NAMALWA (cell line): ENCODE data around the gene H6PD.

ENCODE experiments used
- DNase-seq: peaks from one replicate; pipeline ENCODE4 v3.0.0-alpha.2; 2015; ENCODE audit warnings: low spot score

Gene H6PD

DNA sequence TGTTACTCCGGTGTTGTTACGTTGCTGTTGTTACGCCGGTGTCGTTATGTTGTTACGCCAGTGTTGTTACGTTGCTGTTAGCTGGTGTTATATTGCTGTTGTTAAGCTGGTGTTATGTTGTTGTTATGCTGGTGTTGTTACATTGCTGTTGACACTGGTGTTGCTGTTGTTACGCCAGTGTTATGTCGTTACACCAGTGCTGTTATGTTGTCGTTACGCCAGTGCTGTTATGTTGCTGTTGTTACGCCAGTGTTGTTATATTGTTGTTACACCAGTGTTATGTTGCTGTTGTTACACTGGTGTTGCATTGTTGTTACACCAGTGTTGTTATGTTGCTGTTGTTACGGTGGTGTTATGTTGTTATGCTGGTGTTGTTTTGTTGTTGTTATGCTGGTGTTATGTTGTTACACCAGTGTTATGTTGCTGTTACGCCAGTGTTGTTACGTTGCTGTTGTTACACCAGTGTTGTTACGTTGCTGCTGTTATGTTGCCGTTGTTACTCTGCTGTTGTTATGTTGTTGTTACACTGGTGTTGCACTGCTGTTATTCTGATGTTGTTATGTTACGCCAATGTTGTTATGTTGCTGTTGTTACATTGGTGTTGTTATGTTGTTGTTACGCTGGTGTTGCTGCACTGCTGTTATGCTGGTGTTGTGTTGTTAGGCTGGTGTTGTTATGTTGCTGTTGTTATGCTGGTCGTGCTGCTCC, 25.6 kb downstream of the H6PD start:
- peak; percentile 31 for DNase-seq

DNA sequence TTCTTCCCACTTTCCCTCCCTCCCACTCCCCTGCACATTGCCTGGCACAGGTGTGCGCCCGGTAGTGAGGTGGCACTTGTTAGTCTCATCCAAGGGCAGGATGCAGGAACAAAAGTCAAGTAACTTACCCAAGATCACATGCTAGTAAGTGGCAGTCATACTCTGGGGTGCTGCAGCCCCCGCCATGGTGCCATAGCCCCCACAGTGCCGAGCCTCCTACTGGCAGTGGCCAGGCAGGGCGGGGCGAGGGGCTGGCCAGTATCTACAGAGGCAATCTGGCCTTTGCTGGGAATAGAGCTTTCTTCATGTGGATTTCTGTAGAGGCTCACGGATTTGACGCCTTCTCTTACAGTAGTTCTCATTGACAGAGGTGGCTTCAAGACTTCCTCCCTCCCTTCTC, 26.9 kb downstream of the H6PD start:
- DNase-seq: no peak

DNA sequence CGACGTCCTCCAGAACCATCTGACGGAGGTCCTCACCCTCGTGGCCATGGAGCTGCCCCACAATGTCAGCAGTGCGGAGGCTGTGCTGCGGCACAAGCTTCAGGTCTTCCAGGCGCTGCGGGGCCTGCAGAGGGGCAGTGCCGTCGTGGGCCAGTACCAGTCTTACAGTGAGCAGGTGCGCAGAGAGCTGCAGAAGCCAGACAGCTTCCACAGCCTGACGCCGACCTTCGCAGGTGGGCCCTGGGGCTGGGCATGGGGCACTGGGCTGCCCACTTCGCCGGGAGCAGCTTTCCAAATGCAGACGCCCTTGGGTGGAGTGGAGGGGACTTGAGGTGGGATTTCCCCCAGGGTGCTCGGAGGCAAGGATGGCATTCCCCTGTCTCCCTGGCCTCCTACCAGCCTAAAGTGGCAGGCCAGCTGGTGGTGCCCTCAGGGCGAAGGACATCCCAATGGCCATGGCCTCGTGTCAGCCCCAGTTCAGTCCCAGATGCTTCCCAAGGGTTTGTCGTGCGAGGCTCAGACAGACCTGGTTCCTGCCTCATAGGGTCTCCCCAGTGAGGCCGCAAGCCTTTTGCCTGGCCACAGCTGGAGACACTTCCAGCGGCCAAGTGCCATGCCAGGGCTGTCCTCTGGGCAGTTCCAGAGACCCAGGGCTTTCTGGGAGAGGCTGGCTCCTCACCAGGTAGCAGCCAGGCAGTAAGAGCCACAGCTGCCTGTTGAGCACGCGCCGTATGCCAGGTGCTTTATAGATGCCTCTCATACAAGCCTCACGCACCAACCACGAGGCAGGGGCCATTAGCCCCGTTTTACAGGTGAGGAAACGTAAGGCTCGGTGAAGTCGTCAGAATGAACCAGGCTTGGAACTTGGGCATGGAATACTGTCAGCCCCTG, 27.8 kb downstream of the H6PD start:
- no peak for DNase-seq

DNA sequence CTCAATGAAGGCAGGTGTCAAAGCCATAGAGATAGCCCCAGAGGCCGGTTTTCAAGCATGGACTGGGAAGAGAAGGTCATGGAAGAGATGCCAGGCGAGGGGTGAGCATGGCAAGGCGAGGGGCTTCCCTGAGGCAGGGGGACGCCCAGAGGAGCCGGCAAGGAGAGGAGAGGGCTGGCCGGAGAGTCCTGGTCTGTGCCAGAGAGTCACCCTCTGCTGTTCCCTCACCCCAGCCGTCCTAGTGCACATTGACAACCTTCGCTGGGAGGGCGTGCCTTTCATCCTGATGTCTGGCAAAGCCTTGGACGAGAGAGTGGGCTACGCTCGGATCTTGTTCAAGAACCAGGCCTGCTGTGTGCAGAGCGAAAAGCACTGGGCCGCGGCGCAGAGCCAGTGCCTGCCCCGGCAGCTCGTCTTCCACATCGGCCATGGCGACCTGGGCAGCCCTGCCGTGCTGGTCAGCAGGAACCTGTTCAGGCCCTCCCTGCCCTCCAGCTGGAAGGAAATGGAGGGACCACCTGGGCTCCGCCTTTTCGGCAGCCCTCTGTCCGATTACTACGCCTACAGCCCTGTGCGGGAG, 28.8 kb downstream of the H6PD start:
- DNase-seq: no peak

DNA sequence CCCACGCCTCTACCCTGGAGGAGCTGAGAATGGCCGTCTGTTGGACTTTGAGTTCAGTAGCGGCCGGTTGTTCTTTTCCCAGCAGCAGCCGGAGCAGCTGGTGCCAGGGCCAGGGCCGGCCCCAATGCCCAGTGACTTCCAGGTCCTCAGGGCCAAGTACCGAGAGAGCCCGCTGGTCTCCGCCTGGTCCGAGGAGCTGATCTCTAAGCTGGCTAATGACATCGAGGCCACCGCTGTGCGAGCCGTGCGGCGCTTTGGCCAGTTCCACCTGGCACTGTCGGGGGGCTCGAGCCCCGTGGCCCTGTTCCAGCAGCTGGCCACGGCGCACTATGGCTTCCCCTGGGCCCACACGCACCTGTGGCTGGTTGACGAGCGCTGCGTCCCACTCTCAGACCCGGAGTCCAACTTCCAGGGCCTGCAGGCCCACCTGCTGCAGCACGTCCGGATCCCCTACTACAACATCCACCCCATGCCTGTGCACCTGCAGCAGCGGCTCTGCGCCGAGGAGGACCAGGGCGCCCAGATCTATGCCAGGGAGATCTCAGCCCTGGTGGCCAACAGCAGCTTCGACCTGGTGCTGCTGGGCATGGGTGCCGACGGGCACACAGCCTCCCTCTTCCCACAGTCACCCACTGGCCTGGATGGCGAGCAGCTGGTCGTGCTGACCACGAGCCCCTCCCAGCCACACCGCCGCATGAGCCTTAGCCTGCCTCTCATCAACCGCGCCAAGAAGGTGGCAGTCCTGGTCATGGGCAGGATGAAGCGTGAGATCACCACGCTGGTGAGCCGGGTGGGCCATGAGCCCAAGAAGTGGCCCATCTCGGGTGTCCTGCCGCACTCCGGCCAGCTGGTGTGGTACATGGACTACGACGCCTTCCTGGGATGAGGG, 29.7 kb downstream of the H6PD start:
- DNase-seq: no peak

DNA sequence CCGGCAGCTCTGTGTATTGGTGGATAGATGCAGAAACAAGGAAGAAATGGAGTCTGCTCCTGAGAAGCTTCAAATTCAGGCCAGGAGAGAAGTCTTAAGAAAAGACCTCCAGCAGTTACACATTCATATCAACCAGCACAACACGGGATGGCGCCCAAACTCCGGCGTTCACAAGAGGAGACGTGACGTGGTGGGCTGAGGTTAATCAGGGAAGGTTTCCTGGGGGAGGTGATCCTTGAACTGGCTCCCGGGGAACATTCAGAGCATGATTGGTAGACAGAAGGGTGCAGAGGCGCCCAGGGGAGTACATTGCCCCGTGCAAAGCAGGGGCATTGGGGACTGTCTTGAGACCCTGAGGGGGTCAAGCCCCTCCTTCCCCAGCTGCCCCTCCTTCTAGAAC, 30.5 kb downstream of the H6PD start:
- no peak for DNase-seq

DNA sequence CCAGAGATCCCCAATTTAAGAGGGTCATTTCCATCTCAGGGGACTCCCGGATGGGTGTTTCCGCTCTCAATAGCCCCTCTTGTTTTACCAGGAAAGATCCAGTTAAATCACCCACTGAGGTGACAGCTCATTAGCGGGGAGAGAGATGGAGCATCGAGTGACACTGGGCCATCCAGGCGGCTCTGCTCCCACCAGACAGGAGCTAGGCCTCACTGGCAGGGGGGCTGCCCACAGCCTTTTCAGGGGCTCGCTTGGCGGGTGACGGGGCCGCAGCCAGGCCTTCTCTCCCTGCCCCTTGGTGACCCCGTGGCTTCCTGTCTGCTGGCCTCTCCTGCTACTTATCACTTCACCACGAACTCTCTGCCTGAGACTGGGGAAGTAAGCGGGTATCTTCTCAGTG, 31.4 kb downstream of the H6PD start:
- no peak for DNase-seq

DNA sequence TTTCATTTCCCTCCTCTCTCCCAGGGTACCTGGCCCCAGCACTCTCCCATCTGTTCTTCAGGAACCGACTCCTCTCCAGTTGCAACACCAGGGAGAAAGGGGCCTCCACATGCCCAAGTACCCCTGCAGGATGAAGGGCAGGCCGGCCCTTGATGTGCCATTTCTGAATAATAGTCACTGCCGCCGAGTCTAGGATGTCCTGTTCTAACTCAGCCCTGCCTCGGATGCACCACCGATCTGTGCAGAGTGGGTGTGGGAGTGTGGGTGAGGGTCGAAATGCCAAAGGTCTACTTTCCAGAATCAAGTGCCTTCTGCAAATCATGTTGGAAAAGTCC, 32.7 kb downstream of the H6PD start:
- no peak for DNase-seq

DNA sequence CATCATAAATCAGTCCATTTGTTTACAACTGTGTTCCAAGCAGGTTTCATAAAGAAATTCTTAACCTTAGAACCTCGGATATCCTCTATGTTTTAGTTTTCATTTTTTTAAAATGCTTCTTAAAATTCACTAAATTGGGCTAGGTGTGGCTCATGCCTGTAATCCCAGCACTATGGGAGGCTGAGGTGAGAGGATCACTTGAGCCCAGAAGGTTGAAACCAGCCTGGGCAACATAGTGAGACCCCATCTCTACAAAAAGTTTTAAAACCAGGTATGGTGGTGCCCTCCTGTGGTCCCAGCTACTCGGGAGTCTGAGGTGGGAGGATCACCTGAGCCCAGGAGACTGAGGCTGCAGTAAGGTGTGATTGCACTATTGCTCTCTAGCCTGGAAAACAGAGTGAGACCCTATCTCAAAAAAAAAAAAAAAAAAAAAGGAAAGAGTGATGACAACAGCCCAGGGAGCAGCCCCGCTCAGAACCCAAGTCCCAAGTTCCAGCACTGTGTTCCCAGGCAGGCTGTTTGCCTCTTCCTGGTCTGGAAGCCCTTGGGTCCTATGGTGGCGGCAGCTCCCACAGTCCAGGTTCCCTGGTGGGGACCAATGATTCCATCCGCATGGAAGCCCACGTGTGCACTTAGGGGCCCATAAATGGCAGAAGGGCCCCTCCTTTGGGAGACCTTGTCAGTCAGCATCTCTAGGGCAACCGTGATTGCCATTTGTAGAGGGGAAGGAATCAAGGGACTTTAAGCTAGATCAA, 33.4 kb downstream of the H6PD start:
- DNase-seq: no peak

DNA sequence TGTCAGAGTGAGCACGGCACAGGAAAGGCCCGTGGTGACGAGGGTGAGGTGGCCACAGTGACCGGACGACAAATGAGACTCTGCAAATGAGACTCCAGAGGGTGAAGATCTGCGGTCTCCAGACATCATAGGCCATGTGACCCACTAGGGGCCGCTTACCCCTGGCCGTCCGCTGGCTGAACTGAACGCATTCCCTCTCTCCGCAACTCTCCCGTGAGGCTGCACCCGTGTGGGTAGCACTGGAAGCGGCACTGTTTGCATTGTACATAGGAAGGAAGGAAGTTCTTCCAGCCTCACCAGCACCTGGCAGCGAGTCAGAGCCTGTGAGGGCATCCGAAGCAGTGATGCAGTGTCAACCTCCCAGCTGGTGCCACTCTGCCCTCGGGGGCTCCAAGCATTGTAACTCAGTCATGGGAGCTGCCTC, 34.5 kb downstream of the H6PD start:
- DNase-seq: no peak

DNA sequence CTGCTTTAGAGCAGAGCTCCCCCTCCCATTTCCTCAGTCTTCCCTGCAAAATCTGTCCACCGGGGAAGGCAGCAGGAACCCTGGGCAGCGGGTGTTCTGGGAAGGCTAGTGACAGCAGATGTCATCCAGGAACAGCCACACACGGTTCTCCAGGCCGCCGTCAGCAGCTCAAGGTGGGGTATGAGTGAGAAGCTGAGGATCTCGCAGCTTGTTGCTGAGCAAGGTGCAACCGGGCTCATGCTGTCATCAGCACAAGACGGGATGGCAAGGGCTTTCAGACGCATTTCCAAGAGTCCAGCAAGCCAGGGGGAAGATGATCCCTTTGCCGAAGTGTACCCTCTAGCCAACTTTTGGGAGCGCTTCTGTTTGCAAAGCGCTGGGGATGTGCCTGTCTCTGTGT, 35.1 kb downstream of the H6PD start:
- DNase-seq: no peak

DNA sequence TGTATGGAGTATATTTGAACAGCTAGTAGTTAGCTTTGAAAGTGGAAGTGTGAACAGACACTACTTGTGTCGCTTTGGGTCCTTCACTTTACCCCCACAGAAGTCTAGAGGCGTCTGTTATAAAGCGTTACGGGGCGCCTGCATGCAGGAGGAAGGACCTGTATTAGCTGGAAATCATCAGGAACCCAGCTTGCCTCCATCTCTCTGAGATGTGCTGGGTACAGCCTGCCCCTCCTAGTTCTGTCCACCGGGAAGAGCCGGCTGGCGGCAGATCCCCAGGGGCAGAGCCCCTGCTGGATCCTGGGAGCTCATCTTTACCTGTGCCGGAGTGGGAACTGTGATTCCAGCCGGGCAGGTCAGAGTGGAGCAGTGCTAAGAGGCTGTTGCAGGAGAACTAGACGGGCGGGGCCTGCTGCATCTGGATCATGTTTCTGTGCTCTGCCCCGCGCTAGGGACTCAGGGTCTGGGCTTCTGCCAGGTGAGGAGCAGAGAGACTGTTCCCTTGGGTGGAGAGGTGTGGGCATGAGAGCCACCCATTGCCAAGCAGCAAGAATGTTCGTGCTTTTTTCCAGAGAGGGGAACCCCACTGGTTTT, 35.8 kb downstream of the H6PD start:
- DNase-seq: no peak

DNA sequence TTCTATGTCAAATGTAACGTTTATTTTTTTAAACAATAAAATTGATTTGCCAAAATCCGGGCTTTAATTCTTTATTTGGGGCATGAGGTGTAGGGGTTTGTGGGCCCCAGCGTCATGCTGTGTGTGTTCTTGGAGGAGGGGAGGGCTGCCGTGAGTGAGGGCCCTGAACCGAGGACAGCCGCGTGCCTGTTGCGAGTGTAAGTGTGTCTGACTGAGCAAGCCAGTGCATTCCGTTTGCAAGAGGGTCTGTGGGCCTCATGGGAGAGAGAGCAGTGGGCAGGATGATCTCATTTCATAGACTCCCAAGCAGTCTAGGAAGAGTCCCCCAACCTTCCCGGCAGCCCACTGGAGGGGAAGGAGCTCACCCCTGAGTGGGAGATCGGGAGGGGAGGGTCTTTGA, 36.7 kb downstream of the H6PD start:
- no peak for DNase-seq

DNA sequence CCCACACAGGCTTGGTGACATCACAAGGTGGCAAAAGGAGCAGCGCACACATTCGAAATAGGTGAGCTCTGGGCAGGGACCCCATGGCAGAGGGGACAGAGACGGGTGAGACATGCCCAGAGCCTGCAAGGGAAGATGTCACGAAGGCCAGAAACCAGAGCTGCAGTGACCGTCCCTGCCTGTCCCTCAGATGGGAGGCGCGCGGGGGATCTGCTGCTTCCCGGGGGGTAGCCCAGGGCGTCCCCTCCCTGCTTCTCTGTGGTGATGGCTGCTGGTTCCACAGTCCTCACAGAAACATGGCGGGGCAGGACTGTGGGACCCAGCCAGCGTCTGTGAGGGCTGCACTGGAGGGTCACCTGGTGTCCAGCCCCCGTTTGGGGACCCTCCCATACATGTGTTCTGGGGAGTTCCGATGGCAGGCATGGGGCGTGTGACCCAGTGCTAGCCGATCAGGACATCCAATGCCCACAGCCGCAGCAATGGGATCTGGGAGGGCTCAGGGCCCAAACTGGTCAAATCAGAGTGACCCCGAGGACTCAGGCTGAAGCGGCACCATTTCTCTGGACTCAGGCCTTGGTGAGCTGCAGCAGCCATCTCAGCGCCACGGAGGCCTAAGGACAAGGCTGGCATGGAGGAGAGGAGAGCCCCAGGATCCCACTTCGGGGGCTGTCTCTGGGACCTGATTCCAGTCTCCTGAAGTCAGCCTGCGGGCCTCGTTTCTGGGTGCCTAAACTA, 37.5 kb downstream of the H6PD start:
- no peak for DNase-seq

DNA sequence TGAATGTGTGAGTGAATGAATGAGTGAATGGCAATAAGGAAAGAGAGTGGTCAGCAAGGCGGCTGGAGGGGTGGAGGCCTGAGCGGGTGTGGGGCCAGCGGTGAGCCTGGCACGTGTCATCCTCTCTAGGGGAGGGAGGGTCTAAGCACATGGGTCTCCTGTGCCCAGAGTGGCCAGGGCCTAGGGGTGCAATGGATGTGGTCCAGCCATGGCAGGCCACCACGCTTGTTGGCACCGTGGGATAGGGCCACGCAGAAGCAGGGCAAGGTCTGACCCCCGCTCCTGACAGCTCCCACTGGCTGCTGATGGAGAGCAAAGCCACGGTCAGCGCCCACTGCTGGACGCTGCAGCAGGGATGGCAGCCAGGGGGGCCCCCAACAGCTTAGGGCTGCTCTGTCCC, 38.6 kb downstream of the H6PD start:
- no peak for DNase-seq

DNA sequence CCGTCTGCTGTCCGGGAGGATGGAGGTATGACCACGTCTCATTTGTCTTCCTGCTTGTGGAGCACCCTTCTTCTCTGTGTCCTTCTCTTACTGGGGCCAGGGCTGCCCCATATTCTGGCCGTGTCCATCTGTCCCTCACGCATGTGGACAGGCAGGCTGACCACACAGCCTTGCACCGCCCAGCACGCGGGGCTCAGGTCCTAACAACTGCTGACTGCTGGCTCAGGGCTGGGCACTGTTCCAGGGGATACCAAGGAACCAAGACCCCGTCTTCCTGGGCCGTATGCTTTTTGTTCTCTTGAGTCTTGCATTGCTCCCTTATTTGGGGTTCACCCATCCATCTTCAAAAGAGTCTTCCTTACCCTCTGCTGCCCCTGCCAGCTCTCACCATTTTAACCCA, 40.6 kb downstream of the H6PD start:
- no peak for DNase-seq

DNA sequence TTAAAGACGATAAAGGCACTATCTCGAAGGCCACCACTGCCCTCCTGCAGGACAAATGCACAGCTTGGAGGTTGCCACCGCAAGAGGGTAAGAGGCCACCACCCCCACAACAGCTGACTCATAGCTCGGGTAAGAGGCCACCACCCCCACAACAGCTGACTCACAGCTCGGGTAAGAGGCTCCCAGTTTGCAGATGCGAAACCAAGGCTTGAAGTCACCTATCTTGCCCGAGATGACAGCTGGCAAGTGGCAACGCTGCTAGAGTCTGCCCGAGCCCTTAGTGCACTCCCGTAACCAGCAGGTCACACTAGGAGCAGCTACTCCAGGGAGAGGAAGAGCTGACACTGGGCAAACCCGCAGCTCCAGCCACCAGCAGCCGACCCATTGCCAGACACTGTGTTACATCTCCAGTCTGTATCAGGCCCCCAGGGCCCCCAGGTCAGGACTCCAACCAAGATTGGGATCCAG, 41.0 kb downstream of the H6PD start:
- DNase-seq: no peak

DNA sequence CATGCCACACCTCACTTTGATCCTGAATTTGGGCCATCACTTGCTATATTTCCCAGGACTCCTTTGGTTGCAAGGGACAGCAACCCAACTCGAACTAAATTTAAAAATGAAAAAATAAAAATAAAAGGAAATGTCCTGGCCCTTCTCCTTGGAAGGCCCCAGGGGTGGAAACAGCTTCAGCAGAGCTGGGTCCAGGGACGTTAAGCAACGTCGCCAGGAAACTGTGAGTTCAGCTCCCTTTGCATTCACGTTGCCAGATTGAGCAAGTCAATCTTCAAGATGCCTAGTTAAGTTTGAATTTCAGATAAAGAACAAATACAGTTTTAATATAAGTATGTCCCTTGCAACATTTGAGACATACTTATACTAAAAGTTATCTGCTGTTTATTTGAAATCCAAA, 43.5 kb downstream of the H6PD start:
- no peak for DNase-seq

DNA sequence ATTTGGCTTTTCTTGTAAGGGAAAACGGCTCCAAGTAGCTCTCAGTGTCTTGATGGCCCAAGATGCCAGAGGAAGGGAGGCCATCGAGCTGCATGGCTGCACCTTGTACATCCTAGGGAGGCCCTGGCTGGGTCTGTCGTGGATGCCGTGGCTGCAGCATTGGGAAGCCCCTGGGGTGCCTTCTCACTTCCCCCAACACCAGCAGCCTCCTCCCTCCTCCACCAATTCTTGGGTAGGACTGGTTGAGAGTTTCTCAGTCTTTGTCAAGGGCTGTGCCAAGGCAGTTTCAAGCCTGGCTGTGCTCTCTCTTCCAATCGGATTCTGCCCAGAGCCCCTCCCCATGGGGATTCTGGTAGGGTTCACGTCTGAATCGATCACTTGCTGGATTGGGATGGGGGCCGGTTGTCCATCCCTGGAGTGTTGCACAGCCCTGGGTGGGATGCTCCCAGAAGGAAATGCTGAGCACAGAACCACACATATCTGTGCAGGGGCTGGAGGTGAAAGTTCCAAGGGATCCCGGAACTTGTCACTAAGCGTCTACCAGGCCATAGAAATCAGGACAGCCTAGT, 44.1 kb downstream of the H6PD start:
- no peak for DNase-seq
